C4-2B (cell line): Measurements from ENCODE around the gene HNRNPAB.

Source experiments
- H3K27ac ChIP-seq: fragments of 450-650 bp; 2 replicates; pipeline ENCODE4 v1.5.1; 2017
- CTCF ChIP-seq: fragments of 450-650 bp; conservative IDR thresholded peaks from 2 replicates; pipeline ENCODE4 v1.5.1; 2017; ENCODE audit warnings: mild to moderate bottlenecking
- ZFX ChIP-seq: fragments of 450-650 bp; IDR thresholded peaks from 2 replicates; pipeline ENCODE4 v1.6.1; 2017

Gene HNRNPAB

GRCh38 chr5:178259623-178260536, 55.5 kb downstream of the HNRNPAB start:
- TF ChIP-seq ZFX (no peak), CTCF (no peak)
- H3K27ac ChIP-seq: no peak overlapping the region
